ENCODE results near the gene ACBD6. TPM values are rescaled to one million over a fixed set of nuclear protein-coding genes. Genes with fewer than 3 reads are reported as not detected.

Gene ACBD6
- total and polyA plus RNA-seq, 2 donors (not counting 1 experiment from before 2014, with no cell fraction given) = 52.9 to 80.9 TPM

DNA sequence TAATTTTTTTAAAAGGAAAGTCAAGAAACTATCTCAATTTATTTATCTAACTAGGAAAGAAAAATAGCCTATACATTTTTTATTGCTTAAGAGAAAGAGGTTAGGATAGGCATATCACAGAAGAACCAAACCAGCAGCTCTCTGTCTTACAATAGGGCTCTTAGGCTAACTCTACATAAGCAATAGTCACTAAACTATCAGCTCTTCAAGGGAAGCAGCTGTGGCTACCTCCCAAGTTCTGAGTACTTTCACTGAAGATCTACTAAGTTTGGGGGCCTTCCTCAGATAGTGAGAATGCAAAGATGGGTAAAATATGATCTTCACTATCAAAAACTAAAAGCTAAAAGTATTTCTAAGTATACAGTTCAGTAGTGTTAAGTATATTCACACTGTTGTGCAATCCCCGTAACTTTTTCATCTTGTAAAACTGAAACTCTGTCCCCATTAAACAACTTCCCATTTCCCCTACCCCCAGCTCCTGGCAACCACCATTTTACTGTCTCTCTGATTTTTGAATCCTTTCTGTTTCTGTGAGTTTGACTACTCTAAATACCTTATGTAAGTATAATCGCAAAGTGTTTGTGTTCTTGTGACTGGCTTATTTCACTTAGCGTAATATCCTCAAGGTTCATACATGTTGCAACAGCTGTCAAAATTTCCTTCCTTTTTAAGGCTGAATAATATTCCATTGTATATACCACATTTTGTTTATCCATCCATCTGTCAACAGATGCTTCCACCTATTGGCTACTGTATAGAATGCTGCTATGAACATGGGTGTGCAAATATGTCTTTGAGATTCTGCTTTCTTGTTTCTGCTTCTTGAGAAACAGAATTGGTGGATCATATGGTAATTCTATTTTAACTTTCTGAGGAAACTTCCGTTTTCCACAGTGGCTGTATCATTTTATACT, 73.3 kb downstream of the ACBD6 start:
- H3K4me2 ChIP-seq (replicated peaks; ENCODE audit: low read depth, low read length, poor library complexity, severe bottlenecking) = no peak overlapping the region
- H3K4me3 ChIP-seq (ENCODE audit: control extremely low read depth in 1 of 5, extremely low read depth in 1 of 5, insufficient read depth in 1 of 5, low read depth in 2 of 5, low read length in 4 of 5) = peak overlapping the region in 1 of 5 experiments; percentile 44
- peaks cover 0 to 2% (median 0%) of the 10 kb centered on the region in 3 donors for H3K9me3 ChIP-seq (ENCODE audit: control extremely low read depth in 1 of 3, control insufficient read depth in 2 of 3, insufficient read depth in 1 of 3, low read length in 2 of 3)
- DNase-seq (no peak), ATAC-seq (ENCODE audit: low read depth) (no peak)
- H3K9ac ChIP-seq (ENCODE audit: low read length) = no peak overlapping the region
- H3K27ac ChIP-seq (ENCODE audit: low read length in 2 of 2) = no peak overlapping the region
- no peak overlapping the region for H3K4me3 Mint-ChIP-seq
- TF ChIP-seq, protein P1, sequence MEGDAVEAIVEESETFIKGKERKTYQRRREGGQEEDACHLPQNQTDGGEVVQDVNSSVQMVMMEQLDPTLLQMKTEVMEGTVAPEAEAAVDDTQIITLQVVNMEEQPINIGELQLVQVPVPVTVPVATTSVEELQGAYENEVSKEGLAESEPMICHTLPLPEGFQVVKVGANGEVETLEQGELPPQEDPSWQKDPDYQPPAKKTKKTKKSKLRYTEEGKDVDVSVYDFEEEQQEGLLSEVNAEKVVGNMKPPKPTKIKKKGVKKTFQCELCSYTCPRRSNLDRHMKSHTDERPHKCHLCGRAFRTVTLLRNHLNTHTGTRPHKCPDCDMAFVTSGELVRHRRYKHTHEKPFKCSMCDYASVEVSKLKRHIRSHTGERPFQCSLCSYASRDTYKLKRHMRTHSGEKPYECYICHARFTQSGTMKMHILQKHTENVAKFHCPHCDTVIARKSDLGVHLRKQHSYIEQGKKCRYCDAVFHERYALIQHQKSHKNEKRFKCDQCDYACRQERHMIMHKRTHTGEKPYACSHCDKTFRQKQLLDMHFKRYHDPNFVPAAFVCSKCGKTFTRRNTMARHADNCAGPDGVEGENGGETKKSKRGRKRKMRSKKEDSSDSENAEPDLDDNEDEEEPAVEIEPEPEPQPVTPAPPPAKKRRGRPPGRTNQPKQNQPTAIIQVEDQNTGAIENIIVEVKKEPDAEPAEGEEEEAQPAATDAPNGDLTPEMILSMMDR (IDR thresholded peaks at IDR 0.05) = no peak
- TF ChIP-seq EZH2 (IDR thresholded peaks at IDR 0.05; ENCODE audit: borderline replicate concordance, insufficient read depth, low read depth, low read length, poor library complexity, severe bottlenecking) = no peak
- peaks cover 6% of the 10 kb centered on the region for H3K79me2 ChIP-seq (ENCODE audit: control insufficient read depth, insufficient read depth, low read length)
- no peaks in the 10 kb centered on the region for H3K27me3 Mint-ChIP-seq
- H3K27me3 ChIP-seq (replicated peaks in 1 of 4; ENCODE audit: control extremely low read depth in 1 of 4, control insufficient read depth in 3 of 4, insufficient read depth in 4 of 4, low read length in 3 of 4) = no peaks in the 10 kb centered on the region
- ChIA-PET POLR2A (no interaction called here), CTCF (no interaction called here)
- H3K9me3 Mint-ChIP-seq (ENCODE audit: insufficient read depth) = no peaks in the 10 kb centered on the region
- peaks cover 7% of the 10 kb centered on the region for H4K20me1 ChIP-seq (ENCODE audit: control insufficient read depth, insufficient read depth, low read length, poor library complexity, severe bottlenecking)
- peaks cover 6% of the 10 kb centered on the region in 2 donors for H3K4me1 ChIP-seq (ENCODE audit: control insufficient read depth in 2 of 2, insufficient read depth in 2 of 2, low read length in 2 of 2)
- peaks cover 28% of the 10 kb centered on the region for H3K4me1 Mint-ChIP-seq
- intact Hi-C loops (cut with micrococcal nuclease) = no loop called here
- no peak overlapping the region for H3K27ac Mint-ChIP-seq
- WGBS (ENCODE audit: insufficient coverage) = no CpG with 5 or more reads among the region's 4 CpGs
- H3K36me3 ChIP-seq (replicated peaks in 1 of 2; ENCODE audit: control extremely low read depth in 1 of 2, control insufficient read depth in 1 of 2, extremely low read depth in 1 of 2, insufficient read depth in 2 of 2, low read length in 1 of 2) = peaks cover 0 to 6% of the 10 kb centered on the region in 2 experiments
- no peak overlapping the region for H2AFZ ChIP-seq (ENCODE audit: insufficient read depth, low read depth, low read length, poor library complexity, severe bottlenecking)

DNA sequence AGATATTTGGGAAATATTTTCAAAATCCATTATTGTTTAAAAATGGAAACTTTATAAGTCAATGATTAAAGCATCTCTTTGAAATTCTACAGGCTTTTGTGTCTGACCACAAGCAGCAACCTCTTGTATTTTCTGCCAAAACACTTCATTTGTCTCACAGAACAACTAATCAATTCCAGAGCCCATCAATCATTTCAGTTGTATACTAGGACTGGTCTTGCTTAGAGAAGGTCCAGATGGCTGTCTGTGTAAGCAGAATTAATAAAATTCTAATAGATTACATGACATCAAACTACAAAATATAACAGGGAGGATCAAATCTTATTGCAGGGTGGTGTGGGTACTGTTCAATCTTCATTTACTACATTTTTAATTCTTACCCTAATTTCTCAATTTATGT, 76.4 kb downstream of the ACBD6 start:
- H3K36me3 ChIP-seq (replicated peaks in 1 of 2; ENCODE audit: control extremely low read depth in 1 of 2, control insufficient read depth in 1 of 2, extremely low read depth in 1 of 2, insufficient read depth in 2 of 2, low read length in 1 of 2) = peaks cover 0 to 6% of the 10 kb centered on the region in 2 experiments
- H3K79me2 ChIP-seq (ENCODE audit: control insufficient read depth, insufficient read depth, low read length) = no peaks in the 10 kb centered on the region
- no peak overlapping the region for H3K27ac ChIP-seq (ENCODE audit: low read length in 2 of 2)
- Mint-ChIP-seq H3K4me3 (no peak overlapping the region), H3K4me1 (peaks cover 29% of the 10 kb centered on the region), H3K9me3 (ENCODE audit: insufficient read depth) (peaks cover 7% of the 10 kb centered on the region), H3K27ac (no peak overlapping the region), H3K27me3 (no peaks in the 10 kb centered on the region)
- H3K27me3 ChIP-seq (replicated peaks in 1 of 4; ENCODE audit: control extremely low read depth in 1 of 4, control insufficient read depth in 3 of 4, insufficient read depth in 4 of 4, low read length in 3 of 4) = no peaks in the 10 kb centered on the region
- CTCF ChIA-PET = no interaction called here
- H4K20me1 ChIP-seq (ENCODE audit: control insufficient read depth, insufficient read depth, low read length, poor library complexity, severe bottlenecking) = no peaks in the 10 kb centered on the region
- no peak overlapping the region for H3K4me3 ChIP-seq (ENCODE audit: control extremely low read depth in 1 of 5, extremely low read depth in 1 of 5, insufficient read depth in 1 of 5, low read depth in 2 of 5, low read length in 4 of 5)
- H3K4me2 ChIP-seq (replicated peaks; ENCODE audit: low read depth, low read length, poor library complexity, severe bottlenecking) = no peak overlapping the region
- H3K4me1 ChIP-seq (ENCODE audit: control insufficient read depth in 2 of 2, insufficient read depth in 2 of 2, low read length in 2 of 2) = peaks cover 6% of the 10 kb centered on the region in 2 donors
- no peak overlapping the region for H3K9ac ChIP-seq (ENCODE audit: low read length)
- intact Hi-C loops (cut with micrococcal nuclease) = no loop called here
- peaks cover 4 to 5% (median 4%) of the 10 kb centered on the region in 3 donors for H3K9me3 ChIP-seq (ENCODE audit: control extremely low read depth in 1 of 3, control insufficient read depth in 2 of 3, insufficient read depth in 1 of 3, low read length in 2 of 3)
- no peak overlapping the region for H2AFZ ChIP-seq (ENCODE audit: insufficient read depth, low read depth, low read length, poor library complexity, severe bottlenecking)
- DNase-seq (no peak), ATAC-seq (ENCODE audit: low read depth) (no peak)
- POLR2A ChIA-PET = no interaction called here
- TF ChIP-seq, protein P1 (IDR thresholded peaks at IDR 0.05) = no peak
- TF ChIP-seq EZH2 (IDR thresholded peaks at IDR 0.05; ENCODE audit: borderline replicate concordance, insufficient read depth, low read depth, low read length, poor library complexity, severe bottlenecking) = no peak

Data from B cell (primary cell).